Measurements from ENCODE around the gene PDE9A.

The PDE9A gene

DNA sequence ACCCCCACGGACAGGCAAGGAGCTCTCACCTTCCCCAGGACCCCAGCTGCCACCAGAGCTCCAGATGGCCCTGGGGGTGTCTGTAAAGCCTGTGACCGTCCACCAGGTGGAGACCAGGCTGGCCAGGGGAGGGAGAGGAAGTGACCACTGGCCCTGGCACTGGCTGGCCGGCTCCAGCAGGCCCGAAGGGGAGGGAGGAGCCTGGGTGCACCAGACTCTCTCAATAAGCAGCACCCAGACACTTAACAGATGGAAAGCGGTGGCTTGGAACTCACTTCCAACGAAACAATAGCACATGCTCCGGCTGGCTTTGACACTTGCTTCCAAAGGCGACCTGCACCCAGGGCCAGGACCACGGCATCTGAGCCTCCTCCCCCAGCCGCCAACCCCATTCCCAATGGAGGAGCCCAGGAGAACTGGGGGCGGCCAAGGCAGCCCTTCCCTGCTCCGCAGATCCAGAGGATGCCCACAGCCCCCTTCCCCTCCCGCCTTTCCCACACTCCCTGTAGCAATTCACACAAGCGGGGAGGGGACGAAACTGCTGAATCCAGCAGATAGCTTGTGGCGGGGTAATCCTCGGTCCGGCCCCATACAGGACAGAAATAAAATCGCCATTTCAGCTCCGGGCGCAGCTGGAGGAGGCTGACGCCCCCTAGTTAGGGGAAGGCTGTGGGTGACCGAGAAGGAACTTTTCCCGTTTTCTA is 742 bp upstream of the PDE9A start:
- H3K4me3 ChIP-seq (ENCODE audit: low read depth, low read length), result no peak overlapping the region
- TF ChIP-seq, protein P1, sequence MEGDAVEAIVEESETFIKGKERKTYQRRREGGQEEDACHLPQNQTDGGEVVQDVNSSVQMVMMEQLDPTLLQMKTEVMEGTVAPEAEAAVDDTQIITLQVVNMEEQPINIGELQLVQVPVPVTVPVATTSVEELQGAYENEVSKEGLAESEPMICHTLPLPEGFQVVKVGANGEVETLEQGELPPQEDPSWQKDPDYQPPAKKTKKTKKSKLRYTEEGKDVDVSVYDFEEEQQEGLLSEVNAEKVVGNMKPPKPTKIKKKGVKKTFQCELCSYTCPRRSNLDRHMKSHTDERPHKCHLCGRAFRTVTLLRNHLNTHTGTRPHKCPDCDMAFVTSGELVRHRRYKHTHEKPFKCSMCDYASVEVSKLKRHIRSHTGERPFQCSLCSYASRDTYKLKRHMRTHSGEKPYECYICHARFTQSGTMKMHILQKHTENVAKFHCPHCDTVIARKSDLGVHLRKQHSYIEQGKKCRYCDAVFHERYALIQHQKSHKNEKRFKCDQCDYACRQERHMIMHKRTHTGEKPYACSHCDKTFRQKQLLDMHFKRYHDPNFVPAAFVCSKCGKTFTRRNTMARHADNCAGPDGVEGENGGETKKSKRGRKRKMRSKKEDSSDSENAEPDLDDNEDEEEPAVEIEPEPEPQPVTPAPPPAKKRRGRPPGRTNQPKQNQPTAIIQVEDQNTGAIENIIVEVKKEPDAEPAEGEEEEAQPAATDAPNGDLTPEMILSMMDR (IDR thresholded peaks at IDR 0.05; ENCODE audit: low read depth, low read length, missing control alignments), result no peak
- no peak for DNase-seq (ENCODE audit: low read depth)

DNA sequence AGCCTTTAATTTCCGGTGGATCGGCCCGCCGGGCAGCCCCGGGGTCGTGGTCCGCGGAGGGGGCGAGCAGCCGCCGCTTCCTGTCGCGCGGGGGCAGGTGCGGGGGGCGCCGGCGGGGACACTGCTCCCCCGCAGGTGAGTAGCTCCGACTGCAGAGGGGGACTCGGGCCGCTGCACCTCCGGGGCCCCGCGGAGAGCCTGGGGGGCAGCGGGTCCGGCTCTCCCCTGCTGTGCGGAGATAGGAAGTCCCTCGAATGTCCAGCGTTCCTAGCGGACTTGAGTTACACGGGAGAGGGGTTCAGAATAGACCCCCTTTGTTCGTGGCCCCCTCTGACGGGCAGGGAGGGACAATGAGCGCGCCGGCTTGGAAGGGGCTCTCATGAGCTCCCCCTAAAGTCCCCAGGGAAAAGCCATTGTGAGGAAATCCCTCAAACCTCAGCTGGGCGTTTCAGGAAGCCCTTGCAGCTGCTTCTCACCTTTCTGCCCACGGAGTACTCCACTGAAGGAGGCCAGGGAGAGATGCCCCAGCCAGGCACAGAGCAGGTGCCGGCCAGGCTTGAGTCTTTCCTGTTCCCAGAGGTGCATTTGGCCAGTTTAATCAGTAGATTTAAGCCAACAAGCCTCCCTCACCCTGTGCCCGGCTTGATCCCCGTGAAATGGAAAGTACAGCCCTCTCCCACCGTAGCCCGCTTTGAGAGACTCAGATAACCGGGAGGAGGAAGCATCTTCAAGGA is 925 bp downstream of the PDE9A start:
- TF ChIP-seq, protein P1 (IDR thresholded peaks at IDR 0.05; ENCODE audit: low read depth, low read length, missing control alignments), result no peak
- no peak overlapping the region for H3K4me3 ChIP-seq (ENCODE audit: low read depth, low read length)
- no peak for DNase-seq (ENCODE audit: low read depth)

DNA sequence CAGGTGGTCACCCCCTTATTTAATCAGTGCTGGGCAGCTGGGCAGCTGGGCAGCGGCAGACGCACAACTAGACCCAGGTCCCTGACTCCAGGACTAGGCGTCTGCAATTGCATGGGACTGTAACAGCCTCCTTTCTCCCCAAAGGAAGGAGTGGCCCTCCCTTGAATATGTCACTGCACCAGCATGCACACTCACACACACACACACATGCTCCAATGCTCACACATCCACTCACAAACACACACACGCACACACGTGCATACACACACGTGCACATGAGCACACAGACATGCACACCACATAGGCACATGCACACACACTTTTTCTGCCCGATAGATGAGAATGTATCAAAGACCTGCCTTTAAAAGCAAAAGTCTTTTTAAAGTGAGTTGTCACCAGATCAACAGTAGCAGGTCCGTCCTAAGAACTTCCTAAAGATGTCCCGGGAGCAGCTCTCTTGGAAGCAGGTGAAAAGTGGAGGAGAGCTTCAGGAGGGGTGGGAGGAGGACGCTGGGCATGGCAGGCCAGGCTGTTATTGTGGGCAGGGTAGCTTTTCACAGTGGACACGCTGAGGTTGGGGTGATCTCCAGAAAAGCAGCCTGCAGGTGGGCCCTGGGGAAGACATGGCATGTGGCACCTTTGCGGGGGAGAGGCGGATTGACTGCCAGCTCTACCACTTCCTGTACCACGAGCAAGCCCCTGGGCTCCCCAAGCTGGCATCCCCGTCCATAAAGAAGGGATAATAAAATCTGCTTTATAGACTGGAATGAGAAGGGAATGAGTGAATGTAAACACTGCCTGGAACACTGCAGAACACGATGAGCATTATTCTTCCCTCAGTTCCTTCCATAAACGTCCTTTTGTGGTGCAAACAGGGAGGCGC is 1.7 kb downstream of the PDE9A start:
- DNase-seq (ENCODE audit: low read depth), result no peak
- H3K4me3 ChIP-seq (ENCODE audit: low read depth, low read length), result no peak overlapping the region

DNA sequence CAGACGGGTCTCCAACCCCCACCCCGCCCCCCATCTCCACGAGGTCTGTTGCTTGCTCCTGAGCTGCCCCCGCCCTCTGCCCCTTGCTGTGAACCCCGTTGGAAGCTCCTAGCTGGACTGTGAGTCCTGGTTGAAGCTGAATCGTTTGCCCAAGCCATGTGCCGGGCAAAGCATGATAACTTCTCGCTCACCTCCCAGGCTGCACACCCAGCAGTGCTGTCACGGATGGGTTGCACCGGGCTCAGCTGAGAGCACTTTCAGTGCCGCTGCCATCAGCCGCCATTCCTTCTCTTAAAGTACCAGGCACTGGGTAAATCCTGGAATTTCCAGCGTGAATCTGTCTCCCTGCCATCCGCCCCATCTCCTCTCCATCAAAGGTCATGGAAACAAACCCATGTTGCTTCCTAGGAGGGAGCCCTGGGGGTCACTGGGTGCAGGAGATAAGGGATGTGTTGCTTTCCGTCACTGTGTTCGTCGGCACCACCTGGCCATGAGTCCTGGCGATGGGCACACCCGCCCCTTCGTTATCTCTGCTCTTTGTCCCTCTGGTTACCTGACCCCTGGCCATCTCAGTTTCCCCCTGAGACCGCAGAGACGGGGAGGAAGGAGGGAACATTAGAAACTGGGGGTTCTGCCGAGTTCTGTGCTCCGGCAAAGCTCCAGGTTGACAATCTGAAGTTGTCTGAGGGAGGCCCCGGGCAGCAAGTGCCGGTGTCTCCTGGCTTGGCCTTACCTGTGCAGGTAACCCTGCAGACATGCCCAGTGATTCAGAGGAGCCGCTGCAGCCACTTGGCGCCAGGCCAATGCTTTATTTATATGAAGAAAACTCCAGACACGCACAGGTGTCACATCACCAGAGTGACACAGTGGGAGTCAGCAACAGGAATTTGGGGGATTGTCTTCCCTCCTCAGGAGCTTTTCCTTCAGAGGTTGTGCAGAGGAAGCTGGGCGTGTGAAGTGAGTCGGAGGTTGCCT is 2.7 kb downstream of the PDE9A start:
- TF ChIP-seq, protein P1 (IDR thresholded peaks at IDR 0.05; ENCODE audit: low read depth, low read length, missing control alignments), result no peak
- DNase-seq (ENCODE audit: low read depth), result no peak
- H3K4me3 ChIP-seq (ENCODE audit: low read depth, low read length), result no peak overlapping the region

More for the DNA sequence above, 1.7 kb downstream of the PDE9A start:
- TF ChIP-seq, protein P1 (IDR thresholded peaks at IDR 0.05; ENCODE audit: low read depth, low read length, missing control alignments), result no peak

DNA sequence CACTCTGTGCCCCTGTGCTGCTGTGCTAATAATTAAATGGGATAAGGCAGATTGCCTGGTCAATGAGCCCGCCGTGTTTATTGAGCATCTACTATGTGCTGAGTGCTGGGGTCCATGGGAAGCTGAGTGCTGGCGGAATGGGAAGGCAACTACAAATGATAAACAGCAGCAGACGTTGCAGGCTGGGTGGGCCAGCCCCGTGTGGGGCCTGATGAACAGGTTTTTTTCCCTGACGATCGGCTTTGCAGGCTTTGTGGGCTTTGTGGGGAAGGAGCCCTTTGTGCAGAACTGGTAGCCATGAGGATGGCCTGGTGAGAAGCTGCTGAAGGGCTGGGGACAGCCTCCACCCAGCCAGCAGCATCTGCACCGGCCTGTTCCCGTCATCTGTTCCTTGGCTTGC is 3.5 kb downstream of the PDE9A start:
- H3K4me3 ChIP-seq (ENCODE audit: low read depth, low read length), result no peak overlapping the region
- DNase-seq (ENCODE audit: low read depth), result no peak
- TF ChIP-seq, protein P1 (IDR thresholded peaks at IDR 0.05; ENCODE audit: low read depth, low read length, missing control alignments), result no peak

Measured in GM12864 (cell line).